HK-2 (cell line): ENCODE data around the gene KAT6B.

Source experiments
- DNase-seq: peaks from one replicate; pipeline ENCODE4 v3.0.0-alpha.2; 2018; ENCODE audit not compliant: unreplicated experiment

KAT6B gene

DNA sequence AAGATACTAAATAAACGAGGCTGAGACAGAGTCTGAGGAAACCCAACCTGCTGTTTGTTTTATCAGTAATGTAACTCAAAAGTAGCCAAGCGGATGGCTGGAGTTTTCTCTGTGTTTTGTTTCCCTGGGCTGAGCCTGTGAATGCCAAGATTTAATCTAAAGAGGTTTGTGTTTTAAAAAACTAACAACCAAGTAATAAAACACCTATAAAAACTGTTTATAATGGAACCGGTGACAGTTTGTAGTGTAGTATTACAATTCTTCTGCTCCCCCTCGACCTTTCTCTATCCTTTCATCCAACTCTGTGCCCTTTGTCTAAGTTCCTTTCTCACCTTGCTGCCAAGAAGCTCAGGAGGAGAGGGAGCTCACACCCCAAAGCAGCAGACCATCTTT is 2.6 kb upstream of the KAT6B start:
- no peak for DNase-seq

DNA sequence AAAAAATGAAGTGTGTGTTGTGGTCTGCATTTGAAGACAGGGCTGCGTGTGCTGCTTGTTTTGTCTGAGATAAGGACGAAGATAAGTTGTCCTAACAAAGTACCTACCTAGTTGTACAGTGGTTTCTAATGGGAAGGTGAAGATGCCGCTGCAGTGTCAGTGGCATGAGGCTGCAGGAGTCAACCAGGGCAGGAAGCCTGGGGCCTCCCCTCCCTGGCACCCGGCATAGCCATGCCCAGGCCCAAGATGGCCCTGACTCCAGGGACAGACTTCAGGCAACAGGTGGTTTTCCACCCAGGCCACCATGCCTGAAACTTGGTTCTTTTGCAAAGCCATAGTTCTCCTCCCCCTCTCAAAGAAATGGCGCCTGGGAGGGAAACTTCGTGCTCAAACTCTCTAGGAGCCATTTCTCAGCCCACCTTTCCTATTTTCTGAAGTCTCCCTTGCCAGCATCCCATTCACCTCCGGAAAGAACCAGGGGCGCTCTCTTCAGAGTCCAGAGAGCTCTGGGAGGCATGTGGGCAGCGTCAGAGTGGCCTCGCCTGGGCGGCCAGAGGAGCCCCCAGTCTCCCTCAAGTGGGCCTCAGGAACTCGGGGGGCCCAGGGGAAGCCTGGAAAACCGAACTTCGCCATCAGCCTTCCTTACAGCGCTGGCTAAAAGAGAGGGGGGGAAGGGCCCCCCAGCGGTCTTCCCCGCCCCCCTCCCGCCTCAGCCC is 2.1 kb upstream of the KAT6B start:
- DNase-seq = no peak

DNA sequence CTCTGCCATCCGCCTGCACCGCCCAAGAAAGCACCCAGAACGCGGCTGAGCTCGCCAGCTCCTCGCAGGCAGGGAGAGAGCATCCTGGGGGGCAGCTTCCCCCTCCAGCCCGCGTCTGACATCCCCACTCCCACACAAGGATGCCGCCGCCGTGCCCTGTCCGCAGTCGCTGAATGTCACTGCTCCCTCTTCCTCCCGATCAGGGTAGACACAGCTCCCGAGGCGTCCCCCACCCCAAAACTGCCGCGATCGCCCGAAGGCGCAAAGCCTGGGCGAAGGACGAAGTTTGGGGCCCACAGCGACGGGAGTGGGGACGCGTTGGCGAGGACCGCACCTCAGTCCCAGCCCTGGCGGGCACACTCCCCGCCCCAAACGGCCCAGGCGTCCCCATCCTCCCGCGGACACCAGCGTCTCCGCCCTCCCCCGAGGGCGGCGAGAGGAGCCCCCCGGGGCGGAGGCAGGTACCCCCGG is 1.5 kb upstream of the KAT6B start:
- DNase-seq = no peak

DNA sequence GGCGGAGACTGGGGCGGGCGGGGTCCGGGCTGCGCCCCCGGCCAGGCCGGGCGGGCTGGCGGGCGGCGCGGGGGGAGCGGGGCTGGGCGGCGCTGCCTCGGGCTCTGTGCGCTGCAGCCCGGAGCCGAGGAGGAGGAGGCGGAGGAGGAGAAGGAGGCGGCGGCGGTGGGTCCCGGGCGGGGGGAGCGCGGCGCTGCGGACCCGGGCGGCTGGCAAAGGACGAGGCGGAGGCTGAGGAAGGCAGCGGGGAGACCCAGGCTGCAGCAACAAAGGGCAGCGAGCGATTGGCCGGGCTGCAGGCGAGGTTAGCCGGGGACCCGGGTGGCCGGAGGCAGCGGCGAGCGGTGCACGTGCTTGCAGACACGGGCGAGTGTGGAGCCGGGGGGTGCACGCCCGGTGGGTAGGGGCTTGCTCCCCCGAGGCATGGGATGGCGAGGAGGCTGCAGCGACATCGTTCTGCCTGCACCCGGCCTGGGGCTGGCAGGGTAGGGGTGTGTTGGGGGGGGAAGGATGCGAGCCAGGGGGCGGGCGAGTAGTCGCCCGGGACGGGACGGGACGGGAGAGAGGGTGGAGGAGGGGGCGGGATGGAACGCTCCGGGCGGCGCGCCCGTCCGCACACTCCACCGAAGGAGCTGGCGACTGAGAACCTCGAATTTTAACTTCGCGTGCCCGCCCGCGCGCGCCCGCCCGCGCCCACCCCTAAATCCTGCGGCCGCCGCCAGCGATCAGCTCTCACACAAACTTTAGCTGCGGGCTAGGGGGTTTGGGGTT is 844 bp upstream of the KAT6B start:
- DNase-seq = no peak

DNA sequence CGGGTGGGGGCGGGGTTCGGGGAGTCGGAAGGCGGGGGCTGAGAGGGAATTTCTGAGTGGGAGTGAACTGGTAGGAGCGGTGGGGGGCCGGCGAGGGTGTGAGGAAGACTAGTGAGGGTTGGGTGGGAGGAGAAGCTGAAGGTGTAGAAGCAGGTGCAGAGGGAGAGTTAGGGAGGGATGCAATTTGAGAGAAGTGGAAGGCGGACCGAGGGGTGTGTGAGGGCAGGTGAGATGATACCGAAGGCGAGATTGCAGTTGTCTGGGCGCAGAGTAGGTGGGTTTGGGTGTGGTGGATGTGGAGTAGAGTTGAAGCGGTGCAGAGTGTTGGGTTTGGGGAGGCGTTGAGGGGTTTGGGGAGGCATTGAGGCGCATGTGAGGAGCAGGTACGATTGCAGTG is 643 bp downstream of the KAT6B start:
- no peak for DNase-seq

DNA sequence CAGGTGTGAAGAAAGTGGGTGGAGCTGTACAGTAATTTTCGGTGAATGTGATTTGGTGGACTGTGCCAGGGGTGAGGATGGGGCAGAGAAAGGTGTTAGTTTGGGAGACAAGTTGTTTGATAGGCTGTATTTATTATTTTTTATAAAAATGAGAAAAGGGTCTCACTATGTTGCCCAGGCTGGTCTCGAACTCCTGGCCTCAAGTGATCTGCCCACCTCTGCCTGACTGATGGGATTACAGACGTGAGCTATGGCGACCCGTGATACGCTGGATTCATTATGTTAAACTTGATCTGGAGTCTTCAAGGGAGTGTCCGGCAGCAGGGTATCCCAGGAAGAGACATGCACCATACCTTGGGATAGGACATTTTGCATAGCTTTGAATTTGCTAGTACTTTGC is 1.3 kb downstream of the KAT6B start:
- DNase-seq = no peak

DNA sequence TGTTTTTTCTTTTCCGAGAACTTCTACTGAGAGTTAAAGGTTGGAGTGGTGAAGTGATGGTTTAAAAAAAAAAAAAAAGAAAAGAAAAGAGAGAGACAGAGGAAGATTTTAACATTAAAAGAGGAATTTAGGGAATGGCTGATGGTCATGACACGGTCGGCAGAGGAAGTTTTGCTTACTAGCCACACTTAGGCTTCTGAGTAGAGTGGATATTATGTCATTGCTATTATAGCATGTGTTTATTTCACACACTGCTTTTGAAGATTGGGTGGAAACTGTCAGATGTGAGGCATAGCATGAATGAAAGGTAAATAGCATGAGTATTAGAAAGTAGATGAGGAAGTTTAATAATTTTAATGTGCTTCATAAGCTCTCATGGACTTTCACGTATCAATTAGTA is 2.5 kb downstream of the KAT6B start:
- DNase-seq = no peak

DNA sequence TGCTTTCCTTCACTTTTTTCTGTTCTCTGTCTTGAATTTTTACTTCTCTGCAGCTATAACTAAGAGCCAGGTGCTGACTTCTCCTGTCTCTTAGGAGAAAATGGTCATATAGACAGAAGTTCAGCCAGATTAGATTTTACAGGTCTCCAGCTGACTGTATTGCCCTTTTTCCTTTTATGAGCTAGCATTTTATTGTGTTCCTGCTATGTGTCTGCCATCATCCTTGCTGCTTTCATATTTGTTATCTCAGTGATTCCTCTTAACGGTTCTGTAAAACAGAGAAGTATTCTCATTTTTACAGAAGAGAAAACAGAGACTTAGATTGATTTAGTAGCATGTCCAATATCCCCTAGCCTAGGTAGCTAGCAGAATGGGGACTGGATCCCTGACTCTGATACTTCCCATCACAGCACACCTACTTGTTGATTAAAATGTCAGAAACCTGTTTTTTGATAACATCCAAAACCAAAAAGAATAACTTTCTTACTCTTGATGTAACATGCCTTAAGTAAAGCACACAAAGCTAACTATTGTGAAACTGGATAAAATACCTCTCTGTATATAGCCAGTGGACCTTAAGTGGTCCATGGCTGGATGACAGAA is 5.2 kb downstream of the KAT6B start:
- DNase-seq = no peak

DNA sequence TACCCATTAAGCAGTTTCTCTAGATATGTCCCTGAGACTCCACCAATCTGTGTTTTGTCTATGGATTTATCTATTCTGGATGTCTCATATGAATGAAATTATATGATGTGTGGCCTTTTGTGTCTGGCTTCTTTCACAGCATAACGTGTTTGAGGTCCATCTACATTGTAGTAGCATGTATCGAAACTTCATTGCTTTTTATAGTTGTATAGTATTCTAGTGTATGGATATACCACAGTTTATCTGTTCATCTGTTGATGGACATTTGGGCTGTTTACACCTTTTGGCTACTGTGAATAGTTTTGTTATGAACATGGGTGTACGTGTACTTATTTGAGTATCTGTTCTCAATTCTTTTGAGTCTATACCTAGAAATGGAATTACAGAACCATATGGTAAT is 9.6 kb downstream of the KAT6B start:
- DNase-seq = no peak

DNA sequence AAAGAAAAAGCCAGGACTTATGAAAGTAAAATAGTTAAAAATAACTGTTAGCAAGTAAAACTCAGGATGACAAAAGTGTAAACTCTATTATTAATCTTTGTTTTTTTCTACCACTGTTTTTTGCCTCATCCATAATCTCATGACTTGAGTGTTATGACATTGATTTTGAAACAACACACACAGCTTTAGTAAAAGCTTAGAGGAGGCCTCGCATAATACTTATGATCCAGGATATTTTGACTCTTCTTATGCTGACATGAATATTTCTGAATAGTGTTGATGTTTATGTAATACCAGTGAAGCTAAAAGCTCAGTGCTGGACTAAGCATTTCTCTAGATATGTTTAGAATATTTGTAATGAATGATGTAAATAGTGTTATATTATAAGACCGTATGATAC is 10.5 kb downstream of the KAT6B start:
- no peak for DNase-seq

DNA sequence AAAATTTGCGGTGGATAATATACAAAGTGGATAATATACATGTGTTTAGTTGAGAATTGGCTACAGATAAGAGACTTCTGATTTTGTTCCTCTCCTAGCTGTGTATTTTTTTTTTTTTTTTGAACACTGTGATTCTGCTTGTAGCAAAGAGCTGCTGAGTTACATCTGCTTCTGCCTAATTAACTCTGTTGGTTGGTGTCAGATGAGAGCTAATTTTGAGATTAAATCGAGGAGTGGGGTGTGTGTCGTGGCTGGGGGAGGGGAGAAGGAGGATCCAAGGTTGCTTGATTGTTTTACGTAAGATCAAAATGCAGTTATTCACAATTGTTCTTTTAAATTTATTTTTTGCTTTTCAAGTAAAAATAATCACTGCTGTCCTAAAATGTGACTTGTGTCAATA is 11.3 kb downstream of the KAT6B start:
- DNase-seq = no peak

DNA sequence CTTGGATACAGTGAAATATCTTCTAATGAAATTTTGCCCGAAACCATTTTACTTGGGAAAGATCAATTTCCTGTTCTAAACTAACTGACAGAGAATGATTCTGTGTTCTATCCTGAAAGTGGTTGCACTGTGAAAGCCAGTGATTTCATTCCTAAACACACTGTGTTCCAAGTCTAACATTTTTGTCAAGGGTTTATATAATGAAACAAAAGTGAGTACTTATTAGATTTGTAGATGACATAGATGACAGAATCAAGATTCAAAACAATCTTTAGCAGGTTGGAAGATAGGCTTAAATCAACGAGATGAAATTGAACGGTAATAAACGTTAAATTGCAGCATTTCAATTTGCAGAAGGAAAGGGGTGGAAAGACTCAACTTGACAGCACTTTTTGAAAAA is 13.3 kb downstream of the KAT6B start:
- no peak for DNase-seq

DNA sequence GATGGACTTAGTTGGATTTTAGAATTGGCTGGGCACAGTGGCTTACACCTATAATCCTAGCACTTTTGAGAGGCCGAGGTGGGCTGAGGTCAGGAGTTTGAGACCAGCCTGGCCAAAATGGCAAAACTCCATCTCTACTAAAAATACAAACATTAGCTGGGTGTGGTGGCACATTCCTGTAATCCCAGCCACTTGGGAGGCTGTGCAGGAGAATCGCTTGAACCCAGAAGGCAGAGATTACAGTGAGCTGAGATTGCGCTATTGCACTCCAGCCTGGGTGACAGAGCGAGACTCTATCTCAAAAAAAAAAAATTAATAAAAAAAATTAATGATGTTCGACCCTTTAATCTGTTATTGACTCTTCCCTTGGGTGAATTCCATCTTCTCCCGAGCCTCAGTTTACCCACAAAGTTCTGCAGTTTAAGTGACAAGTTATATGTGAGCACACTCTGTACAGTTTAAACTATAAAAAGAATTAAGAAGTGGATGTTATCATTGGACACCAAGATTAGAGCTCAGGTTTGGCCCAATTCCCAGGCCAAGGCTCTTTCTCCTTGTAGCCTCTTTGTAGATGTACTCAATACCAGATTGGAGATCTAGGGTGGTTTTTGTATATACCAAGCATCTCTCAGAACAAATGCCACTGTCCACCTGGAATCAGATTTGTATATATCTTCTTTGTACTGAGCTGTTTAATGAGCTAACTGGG is 15.0 kb downstream of the KAT6B start:
- no peak for DNase-seq

DNA sequence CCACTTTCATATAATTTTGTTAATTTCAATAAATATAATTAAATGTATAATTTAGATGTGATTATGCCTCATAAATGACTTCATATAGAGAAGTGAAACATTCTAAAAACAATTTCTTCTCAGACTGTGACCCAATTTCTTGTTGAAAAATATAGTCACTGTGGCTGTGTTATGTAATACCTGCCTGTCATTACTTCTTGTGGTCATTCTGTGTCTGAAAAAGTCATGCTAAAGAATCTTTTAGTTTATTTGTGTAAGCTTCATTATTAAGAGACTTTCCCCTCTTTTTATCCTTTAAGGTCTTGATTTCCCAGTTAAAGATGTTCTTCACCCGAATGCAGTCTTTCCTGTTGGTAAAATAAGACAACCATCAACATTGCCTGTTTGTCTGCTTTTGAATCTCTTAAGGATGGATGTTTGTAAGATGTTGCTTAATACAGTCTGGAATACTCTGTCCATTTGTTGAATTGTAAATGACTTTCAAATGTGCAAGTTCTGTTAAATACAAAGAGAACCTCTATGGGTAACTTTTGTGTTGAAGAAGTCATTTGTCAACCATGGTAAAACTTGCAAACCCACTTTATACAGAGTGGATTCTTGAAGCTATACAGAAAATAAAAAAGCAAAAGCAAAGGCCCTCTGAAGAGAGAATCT is 16.0 kb downstream of the KAT6B start:
- DNase-seq = no peak

DNA sequence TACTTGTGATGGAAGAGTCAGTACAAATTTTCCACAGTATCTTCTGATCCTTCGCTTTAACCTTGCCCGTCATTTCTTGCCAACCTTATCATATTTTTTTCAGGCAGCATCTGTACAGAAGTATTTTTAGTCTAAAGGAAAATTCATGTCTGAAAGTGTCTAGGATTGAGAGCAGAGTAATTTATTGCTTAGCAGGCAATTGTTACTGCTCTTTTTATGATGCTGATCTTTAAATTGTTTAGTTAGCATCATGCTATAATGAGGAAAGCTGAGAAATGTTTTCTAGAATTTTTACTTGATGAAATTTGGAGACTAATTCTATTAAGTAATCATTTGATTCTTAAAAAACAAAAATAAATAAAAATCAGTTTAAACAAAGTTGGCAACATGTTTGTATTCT is 20.6 kb downstream of the KAT6B start:
- DNase-seq = no peak

DNA sequence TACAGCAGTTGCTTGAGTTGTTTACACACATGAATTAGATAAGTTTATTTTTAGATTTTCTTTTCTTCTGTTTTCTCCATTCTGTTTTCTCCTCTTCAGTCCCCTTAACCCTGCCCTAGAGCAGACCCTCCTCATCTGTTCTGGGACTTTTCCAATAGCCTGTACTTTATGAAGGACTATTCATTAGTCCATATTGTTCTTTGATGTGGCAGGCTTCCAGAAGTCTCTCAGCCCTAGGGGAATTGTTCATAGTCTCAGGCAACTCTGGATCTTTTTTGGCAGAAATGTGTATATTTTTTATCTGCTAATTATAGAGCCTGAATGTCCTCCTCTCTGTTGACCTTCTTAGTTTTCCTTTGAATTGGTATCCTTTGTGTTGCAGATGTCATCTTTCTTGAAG is 25.4 kb downstream of the KAT6B start:
- DNase-seq = no peak

DNA sequence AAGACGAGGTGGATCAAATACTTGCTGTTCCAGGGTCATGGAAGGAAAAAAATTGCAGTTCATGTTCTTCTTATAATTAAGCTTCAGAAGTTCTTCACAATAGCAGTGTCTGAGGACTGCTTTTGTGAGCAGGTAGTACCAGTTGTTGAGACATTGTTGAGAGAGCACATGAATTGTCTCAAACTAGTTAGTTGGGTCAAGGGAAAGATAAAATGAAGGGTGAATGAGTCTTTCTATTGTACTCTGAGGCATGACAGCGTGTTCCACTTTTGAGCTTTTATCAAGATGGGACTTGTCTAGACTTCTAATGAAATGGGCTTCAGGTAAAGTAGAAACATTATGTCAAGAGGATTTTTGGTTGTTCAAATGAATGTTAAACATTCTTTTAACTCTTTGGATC is 26.0 kb downstream of the KAT6B start:
- DNase-seq = no peak

DNA sequence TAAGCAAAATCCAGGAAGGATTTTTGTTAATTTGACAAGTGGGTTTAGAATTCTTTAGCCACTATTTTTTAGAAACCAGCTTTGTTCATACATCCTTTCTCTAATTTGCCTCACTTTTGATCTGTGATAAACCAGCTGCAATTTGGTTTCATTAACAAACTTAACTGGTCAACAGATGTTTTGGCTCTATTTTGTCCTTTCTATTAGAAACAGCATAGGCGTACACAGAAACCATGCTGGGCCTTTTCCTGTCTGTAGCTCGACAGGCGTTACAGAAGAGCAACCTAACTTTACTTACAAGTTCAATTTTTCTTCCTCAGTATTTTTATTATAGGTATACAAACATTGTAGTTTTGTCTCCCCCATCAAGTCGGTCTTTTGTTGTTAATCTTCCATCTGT is 28.2 kb downstream of the KAT6B start:
- DNase-seq = no peak

DNA sequence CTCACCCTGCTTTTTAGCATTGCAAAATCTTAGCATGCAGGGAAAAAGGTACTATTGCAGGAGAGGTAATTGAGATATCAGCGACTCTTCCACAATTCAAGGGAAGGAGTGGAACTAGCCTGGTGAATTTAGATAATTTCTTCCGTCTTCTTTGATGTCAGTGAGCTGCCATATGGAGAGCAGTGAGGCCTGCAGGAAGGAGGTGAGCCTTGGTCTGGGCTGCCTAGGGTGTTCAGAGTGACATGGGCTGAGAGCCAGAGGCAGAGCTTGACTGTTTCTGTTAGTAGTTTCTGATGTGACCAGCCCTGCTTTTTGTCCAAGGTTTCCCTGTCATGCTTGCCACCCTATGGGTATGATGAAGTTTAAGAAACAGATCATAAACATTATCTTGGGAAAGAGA is 28.6 kb downstream of the KAT6B start:
- DNase-seq = no peak

DNA sequence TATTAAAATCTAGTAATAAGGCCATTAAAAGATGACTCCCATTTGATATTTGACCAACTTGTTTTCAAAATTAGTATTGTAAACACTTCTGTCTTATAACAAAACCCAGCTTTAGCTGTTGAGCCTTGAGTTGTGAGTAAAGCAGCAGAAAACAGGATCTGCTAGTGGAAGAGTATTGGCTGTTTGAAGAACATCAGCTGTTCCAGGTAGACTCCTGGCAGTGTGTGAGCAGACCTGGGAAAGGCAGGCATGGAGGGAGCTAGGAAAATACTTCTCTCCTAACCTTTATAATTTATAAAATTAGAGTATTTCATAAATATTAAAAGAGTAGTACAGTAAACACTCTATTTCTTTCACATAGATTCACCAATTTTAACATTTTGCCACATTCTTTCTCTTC is 29.0 kb downstream of the KAT6B start:
- no peak for DNase-seq

DNA sequence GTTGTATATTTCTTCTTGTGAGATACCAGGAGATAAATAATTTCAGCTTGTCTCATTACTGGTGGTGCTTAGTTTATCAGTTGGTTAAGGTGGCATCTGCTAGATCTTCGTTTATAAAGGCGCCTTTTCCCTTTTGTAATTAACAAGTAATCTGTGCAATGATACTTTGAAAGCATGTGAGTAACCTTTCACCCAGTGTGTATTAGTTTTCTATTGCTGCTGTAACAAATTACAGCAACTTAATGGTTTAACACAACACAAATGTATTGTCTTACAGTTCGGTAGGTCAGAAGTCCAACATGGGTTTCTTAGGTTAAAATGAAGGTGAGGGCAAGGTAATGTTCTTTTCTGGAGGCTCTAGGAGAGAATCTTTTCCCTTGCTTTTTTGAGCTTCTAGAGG is 30.5 kb downstream of the KAT6B start:
- no peak for DNase-seq

DNA sequence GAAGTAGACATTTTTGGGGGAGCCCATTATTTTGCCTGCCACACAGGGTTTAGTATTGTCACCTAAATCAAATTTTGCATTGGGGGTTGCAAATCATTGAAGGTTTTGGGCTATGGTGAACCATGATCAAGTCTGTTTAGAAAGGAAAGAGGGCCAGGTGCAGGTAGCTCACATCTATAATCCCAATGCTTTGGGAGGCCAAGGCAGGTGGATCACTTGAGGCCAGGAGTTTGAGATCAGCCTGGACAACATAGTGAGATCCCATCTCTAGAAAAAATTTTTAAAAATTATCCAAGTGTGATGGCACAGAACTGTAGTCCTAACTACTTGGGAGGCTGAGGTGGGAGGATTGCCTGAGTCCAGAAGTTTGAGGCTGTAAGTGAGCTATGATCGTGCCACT is 31.2 kb downstream of the KAT6B start:
- no peak for DNase-seq
